Measurements from ENCODE around the gene HEXD. TPM values are rescaled to one million over a fixed set of nuclear protein-coding genes. Genes with fewer than 3 reads are reported as not detected.
A peak's percentile ranks its signal among the peaks of the same experiment; 100 is the strongest.
"Not testable (repeated sequence)": the region's sequence is repeated elsewhere in the genome, so short reads cannot be mapped to it uniquely, and the experiment has no call there.

Gene HEXD
- total RNA-seq, result 42.8 TPM
- 10 to 100 TPM in 3 of 4 donors, 1 to 10 TPM in 1; 9.7 to 13.0 (median 11.3) TPM for polyA plus RNA-seq

- Histone ChIP-seq H3K27me3 (ENCODE audit: control insufficient read depth, insufficient read depth, low read length) (no peaks in the 10 kb centered on the region), H3K27ac (ENCODE audit: insufficient read depth, low read length, poor library complexity, severe bottlenecking) (peak within 1 kb of the TSS; percentile 78), H3K36me3 (ENCODE audit: control insufficient read depth, insufficient read depth, low read length) (peaks cover 3% of the 10 kb centered on the region), H3K4me3 (ENCODE audit: low read depth, low read length) (peak within 1 kb of the TSS; percentile 93), H3K9me3 (ENCODE audit: control insufficient read depth in 2 of 2, low read length in 2 of 2) (no peaks in the 10 kb centered on the region), H3K4me1 (ENCODE audit: control insufficient read depth, insufficient read depth, low read length, poor library complexity, severe bottlenecking) (peaks cover 29% of the 10 kb centered on the region)
- ATAC-seq (ENCODE audit: low read depth in 2 of 2) (peak; percentile 86 to 87), DNase-seq (peak; percentile 81 to 92 (median 90))
- no peaks in the 10 kb centered on the region for H3K9me3 Mint-ChIP-seq
- H3K4me3 Mint-ChIP-seq, result peak within 1 kb of the TSS; percentile 83 to 94 (median 86)
- H3K27me3 Mint-ChIP-seq, result no peaks in the 10 kb centered on the region
- H3K4me1 Mint-ChIP-seq, result peaks cover 15 to 29% (median 18%) of the 10 kb centered on the region in 4 donors
- H3K27ac Mint-ChIP-seq, result peak within 1 kb of the TSS; percentile 62 to 90 (median 77)
- H3K36me3 Mint-ChIP-seq, result peaks cover 16% of the 10 kb centered on the region
Observed at GRCh38 chr17:82418001-82418986, at the start of gene HEXD, which contains the start of gene OGFOD3. HEXD (plus strand) TSS chr17:82418347; CDS start chr17:82419800, 1,453 bp downstream. OGFOD3 (minus strand) TSS chr17:82418586; CDS start chr17:82418485, 101 bp downstream.

GRCh38 chr17:82369211-82369610 lies 48.9 kb upstream of the HEXD start:
- H3K9me3 Mint-ChIP-seq, result no peaks in the 10 kb centered on the region
- ATAC-seq (ENCODE audit: low read depth in 2 of 2) (no peak), DNase-seq (no peak)
- H3K36me3 Mint-ChIP-seq, result no peaks in the 10 kb centered on the region
- peaks cover 0 to 13% (median 1%) of the 10 kb centered on the region in 4 donors for H3K4me1 Mint-ChIP-seq
- H3K4me3 Mint-ChIP-seq, result no peak overlapping the region
- Histone ChIP-seq H3K36me3 (ENCODE audit: control insufficient read depth, insufficient read depth, low read length) (no peaks in the 10 kb centered on the region), H3K27ac (ENCODE audit: insufficient read depth, low read length, poor library complexity, severe bottlenecking) (no peak overlapping the region), H3K27me3 (ENCODE audit: control insufficient read depth, insufficient read depth, low read length) (no peaks in the 10 kb centered on the region), H3K4me1 (ENCODE audit: control insufficient read depth, insufficient read depth, low read length, poor library complexity, severe bottlenecking) (peaks cover 19% of the 10 kb centered on the region), H3K4me3 (ENCODE audit: low read depth, low read length) (no peak overlapping the region), H3K9me3 (ENCODE audit: control insufficient read depth in 2 of 2, low read length in 2 of 2) (no peaks in the 10 kb centered on the region)
- peaks cover 32% of the 10 kb centered on the region for H3K27me3 Mint-ChIP-seq
- H3K27ac Mint-ChIP-seq, result no peak overlapping the region

GRCh38 chr17:82370471-82371332 lies 47.4 kb upstream of the HEXD start:
- H3K4me3 ChIP-seq (ENCODE audit: low read depth, low read length), result no peak overlapping the region
- H3K36me3 ChIP-seq (ENCODE audit: control insufficient read depth, insufficient read depth, low read length), result no peaks in the 10 kb centered on the region
- DNase-seq (peak in 1 of 3 donors; percentile 54), ATAC-seq (ENCODE audit: low read depth in 2 of 2) (peak in 1 of 2 donors; percentile 46)
- peaks cover 34% of the 10 kb centered on the region for H3K27me3 Mint-ChIP-seq
- peaks cover 19% of the 10 kb centered on the region for H3K4me1 ChIP-seq (ENCODE audit: control insufficient read depth, insufficient read depth, low read length, poor library complexity, severe bottlenecking)
- no peak overlapping the region for H3K27ac Mint-ChIP-seq
- no peaks in the 10 kb centered on the region for H3K27me3 ChIP-seq (ENCODE audit: control insufficient read depth, insufficient read depth, low read length)
- no peak overlapping the region for H3K27ac ChIP-seq (ENCODE audit: insufficient read depth, low read length, poor library complexity, severe bottlenecking)
- H3K4me3 Mint-ChIP-seq, result peak overlapping the region in 3 of 4 donors; percentile 15 to 82 (median 78)
- peaks cover 0 to 13% (median 1%) of the 10 kb centered on the region in 4 donors for H3K4me1 Mint-ChIP-seq
- H3K9me3 Mint-ChIP-seq, result no peaks in the 10 kb centered on the region
- H3K9me3 ChIP-seq (ENCODE audit: control insufficient read depth in 2 of 2, low read length in 2 of 2), result no peaks in the 10 kb centered on the region
- no peaks in the 10 kb centered on the region for H3K36me3 Mint-ChIP-seq

GRCh38 chr17:82371333-82372248 lies 46.6 kb upstream of the HEXD start, which contains the start of gene UTS2R:
UTS2R (plus strand) TSS chr17:82371765; CDS start chr17:82374325, 2,560 bp downstream.
- ATAC-seq (ENCODE audit: low read depth in 2 of 2), result no peak
- Mint-ChIP-seq H3K9me3 (no peaks in the 10 kb centered on the region), H3K4me1 (peaks cover 0 to 13% (median 1%) of the 10 kb centered on the region in 4 donors), H3K4me3 (peak within 1 kb of the TSS in 3 of 4 donors; percentile 15 to 82 (median 78)), H3K27ac (no peak within 1 kb of the TSS), H3K27me3 (peaks cover 40% of the 10 kb centered on the region), H3K36me3 (no peaks in the 10 kb centered on the region)
- DNase-seq, result no peak
- H3K4me3 ChIP-seq (ENCODE audit: low read depth, low read length), result no peak within 1 kb of the TSS
- H3K36me3 ChIP-seq (ENCODE audit: control insufficient read depth, insufficient read depth, low read length), result no peaks in the 10 kb centered on the region
- no peak within 1 kb of the TSS for H3K27ac ChIP-seq (ENCODE audit: insufficient read depth, low read length, poor library complexity, severe bottlenecking)
- H3K9me3 ChIP-seq (ENCODE audit: control insufficient read depth in 2 of 2, low read length in 2 of 2), result no peaks in the 10 kb centered on the region
- peaks cover 19% of the 10 kb centered on the region for H3K4me1 ChIP-seq (ENCODE audit: control insufficient read depth, insufficient read depth, low read length, poor library complexity, severe bottlenecking)
- H3K27me3 ChIP-seq (ENCODE audit: control insufficient read depth, insufficient read depth, low read length), result no peaks in the 10 kb centered on the region

- ATAC-seq (ENCODE audit: low read depth in 2 of 2) (no peak), DNase-seq (no peak)
- H3K36me3 Mint-ChIP-seq, result no peaks in the 10 kb centered on the region
- no peaks in the 10 kb centered on the region for H3K9me3 Mint-ChIP-seq
- Histone ChIP-seq H3K27me3 (ENCODE audit: control insufficient read depth, insufficient read depth, low read length) (no peaks in the 10 kb centered on the region), H3K36me3 (ENCODE audit: control insufficient read depth, insufficient read depth, low read length) (no peaks in the 10 kb centered on the region), H3K4me1 (ENCODE audit: control insufficient read depth, insufficient read depth, low read length, poor library complexity, severe bottlenecking) (peaks cover 19% of the 10 kb centered on the region), H3K27ac (ENCODE audit: insufficient read depth, low read length, poor library complexity, severe bottlenecking) (no peak overlapping the region), H3K9me3 (ENCODE audit: control insufficient read depth in 2 of 2, low read length in 2 of 2) (no peaks in the 10 kb centered on the region), H3K4me3 (ENCODE audit: low read depth, low read length) (no peak overlapping the region)
- H3K27me3 Mint-ChIP-seq, result peaks cover 39% of the 10 kb centered on the region
- H3K4me3 Mint-ChIP-seq, result no peak overlapping the region
- peaks cover 0 to 13% (median 1%) of the 10 kb centered on the region in 4 donors for H3K4me1 Mint-ChIP-seq
- H3K27ac Mint-ChIP-seq, result no peak overlapping the region
Observed at GRCh38 chr17:82372249-82373071, 45.7 kb upstream of the HEXD start.

- H3K9me3 ChIP-seq (ENCODE audit: control insufficient read depth in 2 of 2, low read length in 2 of 2); H3K27me3 ChIP-seq (ENCODE audit: control insufficient read depth, insufficient read depth, low read length); H3K4me3 Mint-ChIP-seq; ATAC-seq (ENCODE audit: low read depth in 2 of 2); DNase-seq; H3K27ac ChIP-seq (ENCODE audit: insufficient read depth, low read length, poor library complexity, severe bottlenecking); H3K36me3 ChIP-seq (ENCODE audit: control insufficient read depth, insufficient read depth, low read length); H3K4me3 ChIP-seq (ENCODE audit: low read depth, low read length); H3K9me3 Mint-ChIP-seq; H3K36me3 Mint-ChIP-seq; H3K27ac Mint-ChIP-seq: not testable (repeated sequence)
- peaks cover 19% of the 10 kb centered on the region for H3K4me1 ChIP-seq (ENCODE audit: control insufficient read depth, insufficient read depth, low read length, poor library complexity, severe bottlenecking)
- Mint-ChIP-seq H3K27me3 (peaks cover 43% of the 10 kb centered on the region), H3K4me1 (peaks cover 0 to 13% (median 1%) of the 10 kb centered on the region in 4 donors)
Observed at GRCh38 chr17:82373072-82373452, 45.1 kb upstream of the HEXD start.
